ENCODE data around the gene PRKAR2A. TPM values are rescaled to one million over a fixed set of nuclear protein-coding genes. Genes with fewer than 3 reads are reported as not detected.

Gene PRKAR2A
- total and polyA plus RNA-seq, 10 of the 15 experiments (the other 5 are each of a cell fraction or from before 2014, with no cell fraction given): 9.8 to 46.2 (median 13.2) TPM

- 75% methylated on average over 1 of the region's 1 CpG for WGBS (ENCODE audit: insufficient coverage, insufficient replicate concordance, low lambda C conversion rate, missing lambda C conversion rate)
- DNase-seq (ENCODE audit: low read depth, low spot score): no peak
- Histone ChIP-seq H3K27ac (ENCODE audit: control insufficient read depth, insufficient read depth) (no peak overlapping the region), H4K20me1 (ENCODE audit: control insufficient read depth, insufficient read depth) (no peaks in the 10 kb centered on the region), H3K79me2 (ENCODE audit: control insufficient read depth, insufficient read depth, low read length) (no peaks in the 10 kb centered on the region), H3K9ac (ENCODE audit: control insufficient read depth, insufficient read depth, low read length) (no peak overlapping the region), H3K36me3 (ENCODE audit: control insufficient read depth in 2 of 2, insufficient read depth in 2 of 2, low read length in 1 of 2) (no peaks in the 10 kb centered on the region), H3K4me1 (ENCODE audit: control insufficient read depth, insufficient read depth, low read length) (no peaks in the 10 kb centered on the region), H3K4me3 (no peak overlapping the region), H3K27me3 (replicated peaks in 1 of 2; ENCODE audit: control insufficient read depth in 2 of 2, insufficient read depth in 2 of 2, low read length in 1 of 2) (no peaks in the 10 kb centered on the region), H3K4me2 (ENCODE audit: control insufficient read depth, insufficient read depth) (no peak overlapping the region), H2AFZ (ENCODE audit: control insufficient read depth, low read depth, low read length) (no peak overlapping the region), H3K9me3 (replicated peaks; ENCODE audit: control insufficient read depth, insufficient read depth, low read length) (no peaks in the 10 kb centered on the region)
- intact Hi-C loops (cut with micrococcal nuclease; ENCODE audit: unreplicated experiment) (no loop called here), in situ Hi-C loops (cut with MboI) (no loop called here)
- POLR2A ChIA-PET: no interaction called here
- RAD21 ChIA-PET (ENCODE audit: unreplicated experiment): no interaction called here
- no TSS peak for BruUV-seq (replicated peaks)
- FAIRE-seq: no peak
- CTCF ChIA-PET: no interaction called here
- SMC1A ChIA-PET (ENCODE audit: uncharacterized antibody, unreplicated experiment): no interaction called here
- TF ChIP-seq MEF2A (IDR thresholded peaks at IDR 0.05; ENCODE audit: insufficient read depth, low read depth, low read length) (no peak), ZNF207 (IDR thresholded peaks at IDR 0.05; ENCODE audit: borderline replicate concordance) (no peak), TARDBP (IDR thresholded peaks at IDR 0.05; ENCODE audit: borderline replicate concordance) (no peak), ELK1 (IDR thresholded peaks at IDR 0.05; ENCODE audit: low read depth, low read length) (no peak), TBL1XR1 (IDR thresholded peaks at IDR 0.05; ENCODE audit: low read depth, low read length) (no peak)
- no peak for ATAC-seq
Observed at GRCh38 chr3:48788544-48789162, 59.0 kb downstream of the PRKAR2A start.

DNA sequence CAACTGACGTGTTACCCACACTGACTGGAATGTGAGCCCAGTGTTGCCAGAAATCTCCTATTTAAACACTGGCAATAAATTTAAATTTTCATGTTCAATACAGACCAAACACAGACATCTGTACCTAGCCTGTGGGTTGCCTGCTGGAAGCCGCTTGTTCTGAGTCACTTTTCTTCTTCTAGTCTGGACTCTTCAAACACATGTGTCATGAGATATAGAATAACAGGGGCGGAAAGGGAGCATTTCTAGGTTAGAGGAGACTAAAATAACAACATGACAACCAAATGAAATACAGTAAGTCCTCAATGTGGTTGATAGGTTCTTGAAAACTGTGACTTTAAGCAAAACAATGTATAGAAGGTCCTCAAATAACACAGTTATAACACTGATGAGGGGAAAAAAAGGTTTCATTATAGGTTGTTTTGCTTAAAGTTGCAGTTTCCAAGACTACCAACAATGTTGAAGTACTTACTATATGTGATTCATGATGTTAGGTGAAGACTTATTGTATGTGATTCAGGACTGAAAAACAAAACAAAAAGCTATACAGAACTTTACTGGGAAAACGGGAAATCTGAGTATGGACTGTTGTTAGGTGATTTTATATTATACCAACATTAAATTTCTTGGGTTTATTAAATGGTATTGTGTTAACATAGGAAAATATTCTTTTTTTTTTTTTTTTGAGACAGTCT is 63.1 kb downstream of the PRKAR2A start:
- no peak overlapping the region for H2AFZ ChIP-seq (ENCODE audit: control insufficient read depth, low read depth, low read length)
- no peaks in the 10 kb centered on the region for H3K27me3 ChIP-seq (replicated peaks in 1 of 2; ENCODE audit: control insufficient read depth in 2 of 2, insufficient read depth in 2 of 2, low read length in 1 of 2)
- no peaks in the 10 kb centered on the region for H4K20me1 ChIP-seq (ENCODE audit: control insufficient read depth, insufficient read depth)
- H3K36me3 ChIP-seq (ENCODE audit: control insufficient read depth in 2 of 2, insufficient read depth in 2 of 2, low read length in 1 of 2): peaks cover 0 to 6% of the 10 kb centered on the region in 2 experiments; a peak in 1 of 4 replicates
- H3K4me3 ChIP-seq: no peak overlapping the region
- no peaks in the 10 kb centered on the region for H3K4me1 ChIP-seq (ENCODE audit: control insufficient read depth, insufficient read depth, low read length)
- no peak for DNase-seq (ENCODE audit: low read depth, low spot score)
- no peak overlapping the region for H3K9ac ChIP-seq (ENCODE audit: control insufficient read depth, insufficient read depth, low read length)
- H3K79me2 ChIP-seq (ENCODE audit: control insufficient read depth, insufficient read depth, low read length): no peaks in the 10 kb centered on the region
- BruUV-seq (replicated peaks): no TSS peak
- ChIA-PET SMC1A (ENCODE audit: uncharacterized antibody, unreplicated experiment) (no interaction called here), CTCF (interaction anchor here (0.6 to 0.7 kb wide), 2 partner anchors 21 to 29 kb away, joined by 3 to 4 read pairs; no protein-coding TSS in a partner anchor), POLR2A (no interaction called here), RAD21 (ENCODE audit: unreplicated experiment) (no interaction called here)
- H3K4me2 ChIP-seq (ENCODE audit: control insufficient read depth, insufficient read depth): no peak overlapping the region
- 97% methylated on average over 4 of the region's 4 CpGs for WGBS (ENCODE audit: insufficient coverage, insufficient replicate concordance, low lambda C conversion rate, missing lambda C conversion rate)
- in situ Hi-C loops (cut with MboI) (no loop called here), intact Hi-C loops (cut with micrococcal nuclease; ENCODE audit: unreplicated experiment) (no loop called here)
- H3K27ac ChIP-seq (ENCODE audit: control insufficient read depth, insufficient read depth): no peak overlapping the region
- no peak for ATAC-seq
- no peaks in the 10 kb centered on the region for H3K9me3 ChIP-seq (replicated peaks; ENCODE audit: control insufficient read depth, insufficient read depth, low read length)
- no peak for FAIRE-seq
- no peak for TF ChIP-seq ESRRA (IDR thresholded peaks at IDR 0.05; ENCODE audit: low read length)
- TF ChIP-seq MEF2B (IDR thresholded peaks at IDR 0.05; ENCODE audit: partially characterized antibody, poor library complexity, severe bottlenecking): no peak
- no peak for TF ChIP-seq NFYB (IDR thresholded peaks at IDR 0.05; ENCODE audit: insufficient read depth, low read depth, low read length)
- no peak for TF ChIP-seq POLR2AphosphoS2 (IDR thresholded peaks at IDR 0.05; ENCODE audit: low read depth, low read length)
- TF ChIP-seq, protein P1, sequence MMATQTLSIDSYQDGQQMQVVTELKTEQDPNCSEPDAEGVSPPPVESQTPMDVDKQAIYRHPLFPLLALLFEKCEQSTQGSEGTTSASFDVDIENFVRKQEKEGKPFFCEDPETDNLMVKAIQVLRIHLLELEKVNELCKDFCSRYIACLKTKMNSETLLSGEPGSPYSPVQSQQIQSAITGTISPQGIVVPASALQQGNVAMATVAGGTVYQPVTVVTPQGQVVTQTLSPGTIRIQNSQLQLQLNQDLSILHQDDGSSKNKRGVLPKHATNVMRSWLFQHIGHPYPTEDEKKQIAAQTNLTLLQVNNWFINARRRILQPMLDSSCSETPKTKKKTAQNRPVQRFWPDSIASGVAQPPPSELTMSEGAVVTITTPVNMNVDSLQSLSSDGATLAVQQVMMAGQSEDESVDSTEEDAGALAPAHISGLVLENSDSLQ (IDR thresholded peaks at IDR 0.05): no peak
- TF ChIP-seq SREBF2 (IDR thresholded peaks at IDR 0.05; ENCODE audit: low read length): no peak
- no peak for TF ChIP-seq RFX5 (IDR thresholded peaks at IDR 0.05; ENCODE audit: low read depth, low read length)
